NCI-H1105 (cell line): Measurements from ENCODE around the gene PARD3.
"Not testable (repeated sequence)": the region's sequence is repeated elsewhere in the genome, so short reads cannot be mapped to it uniquely, and the experiment has no call there.

Experiments
- DNase-seq: peaks from one replicate; lab custom pipeline; 2025; lab: John Stamatoyannopoulos, UW

The PARD3 gene

DNA sequence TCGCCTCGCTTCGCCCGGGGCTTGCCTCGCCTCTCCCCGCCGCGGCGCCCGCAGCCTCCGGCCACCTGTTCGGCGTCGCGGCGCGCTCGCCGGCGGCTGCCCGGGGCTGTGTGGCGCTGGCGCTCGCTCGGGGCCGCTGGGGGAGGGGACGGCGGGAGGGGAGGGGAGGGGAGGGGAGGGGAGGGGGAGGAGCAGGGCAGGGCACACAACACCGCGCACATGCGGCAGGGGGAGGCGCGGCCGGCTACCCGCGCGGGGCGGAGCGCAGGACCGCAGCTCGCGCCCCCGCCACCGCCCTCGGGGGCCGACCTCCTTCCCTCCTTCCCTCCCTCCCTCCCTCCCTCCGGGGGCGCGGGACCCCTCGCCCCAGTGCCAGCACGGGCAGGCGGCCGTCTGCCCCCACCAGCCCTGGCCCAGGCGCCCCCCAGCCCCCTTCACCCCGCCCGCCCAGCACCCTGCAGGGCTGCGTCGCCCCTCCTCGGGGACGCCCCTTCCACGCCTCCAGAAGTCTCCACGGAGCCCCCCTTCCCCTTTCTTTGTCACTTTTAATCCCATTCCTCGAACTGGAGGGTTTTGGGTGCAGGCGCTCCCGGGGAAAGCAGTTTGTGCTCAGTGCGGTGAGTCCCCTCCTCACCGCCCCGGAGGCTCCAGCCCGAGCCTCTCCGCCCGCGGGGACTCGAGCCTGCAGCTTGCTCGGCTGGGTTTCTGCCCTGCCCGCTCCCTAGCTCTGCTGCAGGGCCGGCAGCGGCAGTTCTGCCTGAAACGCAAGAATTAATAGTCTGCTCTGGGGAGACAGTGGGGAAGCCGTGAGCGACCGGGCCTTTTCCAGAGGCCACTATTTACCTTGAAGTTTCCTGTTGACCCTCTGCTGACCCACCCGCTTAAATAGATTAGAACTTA lies at the start of gene PARD3:
PARD3 (minus strand) TSS at position 112 of the 900 bp plus-strand sequence. CDS start 301 bp downstream, outside the sequence.
- peak; percentile 42 for DNase-seq

- no peak for DNase-seq
These were observed 49.3 kb upstream of the PARD3 start for GRCh38 chr10:34864149-34865067.

- DNase-seq = no peak
These were observed 47.8 kb upstream of the PARD3 start for GRCh38 chr10:34862892-34863291.

DNA sequence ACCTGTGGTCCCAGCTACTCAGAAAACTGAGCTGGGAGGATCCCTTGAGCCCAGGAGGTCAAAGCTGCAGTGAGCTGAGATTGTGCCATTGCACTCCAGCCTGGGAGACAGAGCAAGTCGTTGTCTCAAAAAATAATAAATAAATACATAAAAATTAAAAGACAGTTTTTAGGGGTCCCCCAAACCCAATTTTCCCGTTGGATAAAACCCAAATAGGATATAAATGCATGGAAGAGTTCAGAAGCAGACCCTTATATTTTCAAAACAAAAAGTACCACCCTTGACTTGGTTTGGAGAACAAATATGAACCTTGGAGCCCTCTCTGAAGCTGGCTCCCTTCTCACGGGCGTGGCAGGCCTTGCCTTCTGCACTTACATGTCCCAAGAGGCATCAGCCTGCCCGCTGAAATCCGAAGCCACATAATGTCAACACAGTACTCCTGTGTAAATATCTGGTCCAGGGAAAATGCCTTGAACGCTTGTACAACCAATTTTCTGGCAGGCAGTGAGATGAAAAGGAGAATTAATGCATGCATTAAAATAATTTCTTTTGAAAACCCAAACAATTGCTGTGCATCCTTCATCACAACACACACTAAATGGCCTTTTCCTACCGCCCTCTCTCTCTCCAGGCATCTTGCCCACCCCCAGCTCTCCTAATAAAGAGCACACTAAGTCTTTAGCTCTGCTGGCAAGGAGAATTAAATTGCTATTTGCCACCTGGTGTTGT lies 46.4 kb upstream of the PARD3 start:
- peak; percentile 72 for DNase-seq

DNA sequence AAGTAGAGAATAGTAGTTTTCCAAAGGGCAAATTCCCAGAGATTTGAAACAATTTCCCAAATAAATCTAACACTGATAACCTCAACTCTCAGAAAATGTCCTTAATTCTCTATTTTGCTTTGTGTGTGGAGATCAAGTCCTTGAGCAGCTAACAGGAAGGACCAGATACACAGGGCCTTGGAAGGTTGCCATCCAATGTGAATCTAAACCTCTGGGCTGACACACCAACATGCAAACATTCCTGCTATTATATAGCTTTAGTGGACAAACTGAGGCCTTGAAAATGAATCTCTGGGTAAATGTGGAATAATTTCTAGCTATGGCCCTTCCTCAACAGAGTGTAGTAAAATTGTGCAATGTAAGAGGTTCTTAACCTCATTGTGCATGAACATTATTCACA lies 44.1 kb upstream of the PARD3 start:
- DNase-seq = no peak

DNA sequence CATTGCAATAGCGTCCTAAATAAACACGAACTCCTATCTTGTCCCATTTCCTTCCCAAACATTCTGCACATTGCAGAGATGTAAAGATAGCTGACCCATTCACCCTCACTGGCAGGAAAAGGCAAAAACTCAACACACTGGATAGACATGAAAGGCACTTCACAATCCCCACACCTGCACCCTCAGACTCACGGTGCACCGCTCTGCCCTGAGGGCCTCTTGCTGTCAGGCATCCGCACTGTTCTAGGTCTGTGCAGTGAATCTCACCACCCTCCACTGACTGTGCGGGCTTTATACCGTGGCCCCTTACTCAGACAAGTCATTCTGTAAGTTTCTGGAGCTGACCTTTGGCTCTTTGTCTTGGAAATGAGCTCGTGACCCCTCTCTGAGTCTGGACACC lies 42.9 kb upstream of the PARD3 start:
- DNase-seq = no peak

- no peak for DNase-seq
These were observed 39.1 kb upstream of the PARD3 start for GRCh38 chr10:34854147-34854601.

DNA sequence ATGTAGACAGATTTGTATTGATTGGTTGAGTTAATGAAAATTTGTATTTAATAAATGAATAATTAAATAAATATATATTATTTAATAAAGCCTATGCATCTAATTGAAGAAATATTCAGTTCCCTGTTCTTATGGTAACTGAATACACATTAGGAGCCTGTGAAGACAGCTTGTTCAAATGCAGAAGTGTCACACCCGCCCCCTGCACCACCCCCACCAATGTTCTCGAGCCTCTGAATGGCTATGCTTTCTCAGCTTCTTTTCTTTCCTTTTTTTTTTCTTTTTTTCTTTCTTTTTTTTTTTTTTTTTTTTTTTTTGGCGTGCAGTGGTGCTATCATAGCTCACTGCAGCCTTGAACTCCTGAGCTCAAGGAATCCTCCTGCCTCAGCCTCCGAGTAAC lies 38.3 kb upstream of the PARD3 start:
- DNase-seq = no peak

- DNase-seq = no peak
These were observed 35.5 kb upstream of the PARD3 start for GRCh38 chr10:34850558-34850957.

- no peak for DNase-seq
These were observed 34.9 kb upstream of the PARD3 start for GRCh38 chr10:34850036-34850435.

DNA sequence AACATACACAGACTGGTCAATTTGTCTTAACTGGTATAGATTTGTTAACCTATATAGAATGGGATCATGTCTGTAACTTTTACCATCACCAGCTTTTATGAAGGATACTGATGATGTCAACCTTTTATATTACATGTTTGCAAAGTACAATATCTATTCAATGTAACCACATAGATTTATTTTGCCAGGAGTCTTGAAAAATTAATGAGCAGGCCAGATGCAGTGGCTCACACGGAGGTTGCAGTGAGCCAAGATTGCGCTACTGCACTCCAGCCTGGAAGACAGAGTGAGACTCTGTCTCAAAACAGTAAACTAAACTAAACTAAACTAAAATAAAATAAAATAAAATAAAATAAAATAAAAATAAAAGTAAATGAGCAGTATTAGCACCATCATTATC lies 30.0 kb upstream of the PARD3 start:
- no peak for DNase-seq

DNA sequence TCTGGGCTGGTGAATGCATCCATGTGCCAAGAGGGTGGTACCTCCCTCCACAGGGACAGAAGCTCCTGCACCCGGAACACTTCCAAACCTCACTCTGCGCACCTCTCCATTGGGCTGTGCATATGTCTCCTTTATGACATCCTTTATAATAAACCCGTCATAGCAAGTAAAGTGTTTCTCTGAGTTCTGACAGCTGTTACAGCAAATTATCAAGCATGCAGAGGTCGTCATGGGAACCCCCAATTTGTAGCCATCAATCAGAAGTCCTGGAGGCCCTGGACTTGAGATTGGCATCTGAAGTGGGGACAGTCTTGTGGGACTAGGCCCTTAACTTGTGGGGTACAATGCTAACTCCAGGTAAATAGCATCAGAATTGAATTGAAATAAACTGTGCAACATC lies 29.4 kb upstream of the PARD3 start:
- DNase-seq = no peak

DNA sequence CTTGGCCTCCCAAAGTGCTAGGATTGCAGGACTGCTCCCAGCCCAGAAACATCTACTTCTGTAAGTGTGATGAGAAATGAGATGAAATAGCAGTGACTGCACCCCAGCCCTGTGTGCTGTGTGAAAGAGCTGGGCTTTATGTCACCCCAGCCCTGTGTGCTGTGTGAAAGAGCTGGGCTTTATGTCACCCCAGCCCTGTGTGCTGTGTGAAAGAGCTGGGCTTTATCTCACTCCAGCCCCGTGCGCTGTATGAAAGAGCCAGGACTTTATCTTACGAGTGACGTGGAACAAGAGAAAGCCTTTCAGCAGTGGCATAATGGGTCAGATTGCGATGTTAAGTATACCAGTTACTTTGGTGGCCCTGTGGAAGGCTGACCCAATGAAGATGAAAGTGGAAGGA lies 28.4 kb upstream of the PARD3 start:
- DNase-seq = not testable (repeated sequence)

- no peak for DNase-seq
These were observed 23.3 kb upstream of the PARD3 start for GRCh38 chr10:34838366-34838900.

DNA sequence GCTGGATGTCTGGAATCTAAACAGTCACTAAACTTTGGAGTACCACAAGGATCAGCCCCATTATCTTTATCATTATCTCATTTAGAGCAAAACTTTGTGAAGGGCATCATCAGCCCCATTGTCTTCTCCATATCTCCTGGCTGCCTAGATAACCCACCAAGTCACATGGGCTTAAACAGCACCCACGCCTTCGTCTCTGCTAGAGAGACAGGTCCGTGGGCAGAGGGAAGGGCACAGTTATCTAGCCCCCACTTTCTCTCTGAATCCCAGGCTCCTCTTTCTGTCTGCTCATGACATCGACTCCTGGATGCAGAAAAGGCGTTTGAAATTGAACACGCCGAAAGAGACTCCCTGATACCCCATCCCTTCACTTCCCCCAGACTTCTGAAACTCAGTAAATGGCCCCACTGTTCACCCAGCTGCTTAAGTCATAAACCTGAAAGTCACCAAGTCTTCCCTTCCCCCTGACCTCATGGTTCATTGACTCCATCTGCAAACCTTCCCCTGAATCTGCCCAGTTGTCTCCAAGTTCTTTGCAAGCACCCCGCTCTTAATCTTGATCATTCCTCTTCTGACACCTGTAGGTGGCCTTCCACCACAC lies 20.9 kb upstream of the PARD3 start:
- DNase-seq = no peak

GRCh38 chr10:34834274-34834673 lies 19.2 kb upstream of the PARD3 start:
- DNase-seq = no peak

DNA sequence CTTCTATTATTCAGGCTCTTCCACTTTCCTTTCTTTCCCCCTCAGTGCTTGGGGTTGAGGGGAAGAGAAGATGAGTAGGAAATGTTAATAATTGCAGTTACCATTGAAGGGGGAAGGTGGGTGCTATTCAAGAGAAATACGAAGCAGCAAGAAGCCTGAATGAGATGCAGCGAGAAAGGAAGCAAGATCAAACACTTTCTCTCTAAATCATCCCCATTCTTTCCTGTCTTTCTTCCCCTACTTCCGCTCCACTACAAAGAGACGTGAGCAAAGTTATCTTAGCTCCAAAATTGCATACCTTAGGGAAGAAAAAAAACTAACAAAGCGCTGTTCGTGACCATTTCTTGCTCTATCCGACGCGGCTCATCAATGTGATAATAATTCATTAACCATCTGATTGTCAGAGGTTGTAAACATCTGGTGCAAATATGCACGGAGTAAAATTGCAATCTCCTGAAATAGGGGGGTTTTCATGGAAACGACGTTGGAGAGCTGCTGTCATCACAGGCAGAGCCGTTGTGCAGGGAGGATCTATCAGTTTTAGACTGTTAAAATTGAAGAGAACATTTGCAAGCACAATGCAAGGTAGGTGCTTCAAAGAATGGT lies 15.2 kb upstream of the PARD3 start:
- DNase-seq = no peak

DNA sequence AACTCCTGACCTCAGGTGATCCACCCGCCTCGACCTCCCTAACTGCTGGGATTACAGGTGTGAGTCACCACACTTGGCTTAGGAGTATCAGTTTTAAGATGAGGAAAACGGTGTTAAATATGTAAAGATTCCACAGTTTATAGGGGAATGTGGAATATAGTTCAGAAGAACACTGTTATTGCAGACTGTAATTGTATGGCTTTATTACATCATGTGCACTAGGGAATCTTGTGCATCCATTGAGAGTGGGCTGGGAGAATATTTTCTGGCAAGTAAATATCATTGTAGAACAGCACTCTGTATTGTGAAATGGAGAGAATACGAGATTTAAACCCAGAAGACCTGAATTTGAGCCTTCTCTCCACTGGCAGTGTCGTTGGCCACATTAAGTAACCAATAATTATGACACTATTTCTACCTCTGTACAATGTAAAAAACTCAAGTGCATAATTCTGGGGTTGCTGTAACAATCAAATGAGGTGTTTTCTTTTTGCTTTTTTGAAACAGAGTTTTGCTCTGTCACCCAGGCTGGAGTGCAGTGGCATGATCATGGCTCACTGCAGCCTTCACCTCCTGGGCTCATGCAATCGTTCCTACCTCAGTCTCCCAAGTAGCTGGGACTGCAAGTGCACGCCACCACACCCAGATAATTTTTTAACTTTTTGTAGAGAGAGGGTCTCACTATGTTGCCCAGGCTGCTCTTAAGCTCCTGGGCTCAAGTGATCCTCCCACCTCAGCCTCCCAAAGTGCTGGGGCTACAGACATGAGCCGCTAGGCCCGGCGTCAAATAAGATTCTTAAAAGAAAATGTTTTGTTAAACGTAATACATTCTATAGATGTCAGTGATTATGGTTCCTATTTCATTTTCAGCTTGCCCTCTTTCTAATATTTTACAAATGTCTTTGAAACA lies 12.0 kb upstream of the PARD3 start:
- no peak for DNase-seq

- DNase-seq = no peak
These were observed 11.1 kb upstream of the PARD3 start for GRCh38 chr10:34826221-34826620.

- DNase-seq = no peak
These were observed 10.3 kb upstream of the PARD3 start for GRCh38 chr10:34825414-34825813.
